CD14-positive monocyte (primary cell): Measurements from ENCODE around the gene P3H3. TPM values are rescaled to one million over a fixed set of nuclear protein-coding genes. Genes with fewer than 3 reads are reported as not detected.

ENCODE experiments used
- DNase-seq, 3 donors: peaks; one replicate each; pipeline ENCODE4 v3.0.0-alpha.2; 2011 to 2022
- H2AFZ ChIP-seq: 2 replicates; pipeline ENCODE4 v1.6.0; 2012; ENCODE audit warnings: mild to moderate bottlenecking, low read depth, low read length, inconsistent platforms; ENCODE audit not compliant: insufficient read depth, poor library complexity, severe bottlenecking
- H3K27ac ChIP-seq, 2 donors: 1 replicate in 1 of 2; 2 replicates in 1 of 2; pipeline ENCODE4 v1.5.1; 2012 to 2013; ENCODE audit warnings: low read length in 2 of 2, control low read depth in 1 of 2, inconsistent platforms in 1 of 2, low read depth in 1 of 2, mild to moderate bottlenecking in 1 of 2
- H3K27me3 ChIP-seq, 2 donors: one replicate each; pipeline versions ENCODE4 v1.6.0 to v1.6.1; 2011 to 2013; ENCODE audit warnings: low read length in 2 of 2; ENCODE audit not compliant: control insufficient read depth in 2 of 2, insufficient read depth in 2 of 2
- H3K36me3 ChIP-seq, 2 donors: replicated peaks in 1 of 2; 1 replicate in 1 of 2; 2 replicates in 1 of 2; pipeline versions ENCODE4 v1.5.1 to v1.6.1; 2012 to 2013; ENCODE audit warnings: low read length in 2 of 2, control low read depth in 1 of 2, inconsistent platforms in 1 of 2, mild to moderate bottlenecking in 1 of 2; ENCODE audit not compliant: insufficient read depth in 2 of 2, control insufficient read depth in 1 of 2
- H3K4me1 ChIP-seq, 2 donors: 1 replicate in 1 of 2; 2 replicates in 1 of 2; pipeline versions ENCODE4 v1.5.1 to v1.6.1; 2012 to 2013; ENCODE audit warnings: low read length in 2 of 2, control low read depth in 1 of 2, inconsistent platforms in 1 of 2, mild to moderate bottlenecking in 1 of 2, moderate library complexity in 1 of 2; ENCODE audit not compliant: insufficient read depth in 2 of 2, control insufficient read depth in 1 of 2
- H3K4me2 ChIP-seq: replicated peaks from 2 replicates; pipeline ENCODE3; 2012; ENCODE audit warnings: low read length, moderate library complexity, mild to moderate bottlenecking; ENCODE audit not compliant: poor library complexity, severe bottlenecking; ENCODE audit errors: extremely low read depth
- H3K4me3 ChIP-seq, 3 experiments: fragments of 200-600 bp in 1 of 3; sonication (generic) in 1 of 3; replicated peaks in 1 of 3; 1 replicate in 2 of 3; 2 replicates in 1 of 3; pipeline ENCODE4 v1.5.1; 2011 to 2013; ENCODE audit warnings: low read length in 3 of 3, mild to moderate bottlenecking in 3 of 3, control low read depth in 2 of 3, low read depth in 2 of 3, inconsistent platforms in 1 of 3, moderate library complexity in 1 of 3
- H3K79me2 ChIP-seq: 2 replicates; pipeline ENCODE4 v1.6.0; 2012; ENCODE audit warnings: mild to moderate bottlenecking, control low read depth, inconsistent platforms, low read length, moderate library complexity; ENCODE audit not compliant: insufficient read depth
- H3K9ac ChIP-seq: 2 replicates; pipeline ENCODE4 v1.6.0; 2017; ENCODE audit warnings: low read length, mild to moderate bottlenecking; ENCODE audit not compliant: insufficient read depth, poor library complexity, severe bottlenecking
- H3K9me3 ChIP-seq, 2 donors: replicated peaks in 1 of 2; 1 replicate in 1 of 2; 2 replicates in 1 of 2; pipeline versions ENCODE4 v1.5.1 to v1.6.1; 2012 to 2013; ENCODE audit warnings: low read length in 2 of 2, control low read depth in 1 of 2; ENCODE audit not compliant: control insufficient read depth in 1 of 2, insufficient read depth in 1 of 2
- H4K20me1 ChIP-seq: 2 replicates; pipeline ENCODE4 v1.6.0; 2012; ENCODE audit warnings: mild to moderate bottlenecking, low read length, control low read depth, moderate library complexity; ENCODE audit not compliant: insufficient read depth
- H3K27ac Mint-ChIP-seq, 7 donors: one replicate each; pipeline ENCODE4 v1.8.0; 2020; ENCODE audit warnings: mild to moderate bottlenecking in 7 of 7, mixed read lengths in 7 of 7, moderate library complexity in 6 of 7, inconsistent platforms in 2 of 7
- H3K27me3 Mint-ChIP-seq, 3 donors: one replicate each; pipeline ENCODE4 v1.8.0; 2021 to 2022; ENCODE audit warnings: low read depth in 3 of 3, mild to moderate bottlenecking in 3 of 3, mixed read lengths in 3 of 3, moderate library complexity in 3 of 3, inconsistent platforms in 1 of 3
- H3K36me3 Mint-ChIP-seq, 2 donors: one replicate each; pipeline ENCODE4 v1.8.0; 2020; ENCODE audit warnings: mixed read lengths in 2 of 2, inconsistent platforms in 1 of 2, mild to moderate bottlenecking in 1 of 2
- H3K4me1 Mint-ChIP-seq: one replicate; pipeline ENCODE4 v1.8.0; 2020; ENCODE audit warnings: mild to moderate bottlenecking, mixed read lengths
- H3K4me3 Mint-ChIP-seq, 2 donors: one replicate each; pipeline ENCODE4 v1.8.0; 2020; ENCODE audit warnings: mild to moderate bottlenecking in 2 of 2, mixed read lengths in 2 of 2, moderate library complexity in 1 of 2
- H3K9me3 Mint-ChIP-seq, 7 donors: one replicate each; pipeline ENCODE4 v1.8.0; 2020 to 2022; ENCODE audit warnings: mixed read lengths in 7 of 7, mild to moderate bottlenecking in 6 of 7, moderate library complexity in 6 of 7, inconsistent platforms in 2 of 7
- WGBS: methylation state at CpG from one replicate; pipeline ENCODE4 v1.1.5; 2013; ENCODE audit warnings: missing lambda C conversion rate; ENCODE audit not compliant: insufficient coverage; 5-methylcytosine and 5-hydroxymethylcytosine counted together
- intact Hi-C, 2 donors: fragments of 100-400 bp; cut with micrococcal nuclease; formaldehyde crosslinking; loops; one replicate each; pipeline versions ENCODE4 v1.15.0 to v1.15.1; 2023
- polyA plus RNA-seq, 3 donors: library from polyadenylated mRNA; depleted of rRNA in 1 of 3; unstranded in 2 of 3; stranded (reverse) in 1 of 3; fragments of 300-500 nt in 2 of 3; fragments of >200 nt in 1 of 3; fragmentation: Illumina TruSeq in 2 of 3; gene quantifications; 1 replicate in 2 of 3; 2 replicates in 1 of 3; pipeline ENCODE4 v1.2.3, GENCODE V29; 2012 to 2021
- TF ChIP-seq, protein P1 (sequence below): fragments of 200-600 bp; IDR thresholded peaks from one replicate; pipeline ENCODE4 v1.8.0; 2022; ENCODE audit warnings: antibody characterized with exemption, mild to moderate bottlenecking

P3H3 gene
- polyA plus RNA-seq, 3 donors: 0.56 TPM; not detected in 2

DNA sequence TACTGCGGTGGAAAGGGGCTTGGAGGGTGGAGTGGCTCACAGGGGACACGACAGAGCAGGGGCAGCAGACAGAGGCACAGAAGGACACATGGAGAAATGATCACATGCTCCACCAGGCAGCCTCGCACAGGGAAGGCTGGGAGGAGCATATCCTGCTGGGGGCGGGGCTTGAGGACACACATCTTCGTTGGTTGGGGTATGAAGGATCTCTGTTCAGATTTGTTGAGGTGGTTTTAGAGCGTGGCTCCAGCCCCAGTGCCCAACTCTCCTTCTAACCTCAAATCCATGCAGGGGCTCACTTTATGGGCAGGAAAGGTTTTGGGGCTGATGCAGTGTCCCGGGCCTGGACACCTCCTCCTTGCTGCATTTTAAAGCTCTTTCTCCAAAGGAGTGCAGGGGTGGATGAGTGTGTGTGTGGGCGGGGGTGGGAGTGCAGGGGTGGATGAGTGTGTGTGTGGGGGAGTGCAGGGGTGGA lies 733 bp upstream of the P3H3 start:
- Mint-ChIP-seq H3K4me3 (peak overlapping the region; percentile 63 to 84), H3K27me3 (peaks cover 54 to 75% (median 58%) of the 10 kb centered on the region in 3 donors), H3K4me1 (peaks cover 33% of the 10 kb centered on the region), H3K9me3 (peaks cover 0 to 12% (median 8%) of the 10 kb centered on the region in 7 donors), H3K27ac (no peak overlapping the region), H3K36me3 (peaks cover 16 to 26% of the 10 kb centered on the region in 2 donors)
- Histone ChIP-seq H3K79me2 (no peaks in the 10 kb centered on the region), H3K27ac (no peak overlapping the region), H4K20me1 (peaks cover 29% of the 10 kb centered on the region), H3K4me3 (no peak overlapping the region), H3K9me3 (peaks cover 0 to 6% of the 10 kb centered on the region in 2 donors), H3K36me3 (no peaks in the 10 kb centered on the region), H2AFZ (no peak overlapping the region), H3K4me2 (peak overlapping the region; percentile 22), H3K4me1 (peaks cover 15 to 40% of the 10 kb centered on the region in 2 donors), H3K27me3 (peaks cover 12 to 50% of the 10 kb centered on the region in 2 donors), H3K9ac (no peak overlapping the region)
- TF ChIP-seq, protein P1, sequence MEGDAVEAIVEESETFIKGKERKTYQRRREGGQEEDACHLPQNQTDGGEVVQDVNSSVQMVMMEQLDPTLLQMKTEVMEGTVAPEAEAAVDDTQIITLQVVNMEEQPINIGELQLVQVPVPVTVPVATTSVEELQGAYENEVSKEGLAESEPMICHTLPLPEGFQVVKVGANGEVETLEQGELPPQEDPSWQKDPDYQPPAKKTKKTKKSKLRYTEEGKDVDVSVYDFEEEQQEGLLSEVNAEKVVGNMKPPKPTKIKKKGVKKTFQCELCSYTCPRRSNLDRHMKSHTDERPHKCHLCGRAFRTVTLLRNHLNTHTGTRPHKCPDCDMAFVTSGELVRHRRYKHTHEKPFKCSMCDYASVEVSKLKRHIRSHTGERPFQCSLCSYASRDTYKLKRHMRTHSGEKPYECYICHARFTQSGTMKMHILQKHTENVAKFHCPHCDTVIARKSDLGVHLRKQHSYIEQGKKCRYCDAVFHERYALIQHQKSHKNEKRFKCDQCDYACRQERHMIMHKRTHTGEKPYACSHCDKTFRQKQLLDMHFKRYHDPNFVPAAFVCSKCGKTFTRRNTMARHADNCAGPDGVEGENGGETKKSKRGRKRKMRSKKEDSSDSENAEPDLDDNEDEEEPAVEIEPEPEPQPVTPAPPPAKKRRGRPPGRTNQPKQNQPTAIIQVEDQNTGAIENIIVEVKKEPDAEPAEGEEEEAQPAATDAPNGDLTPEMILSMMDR: no peak
- intact Hi-C loops: loop anchor here (5.0 kb wide), 3 partner anchors 35 to 205 kb away; no protein-coding TSS in a partner anchor
- 8% methylated on average over 2 of the region's 8 CpGs for whole genome bisulfite sequencing
- DNase-seq: no peak

DNA sequence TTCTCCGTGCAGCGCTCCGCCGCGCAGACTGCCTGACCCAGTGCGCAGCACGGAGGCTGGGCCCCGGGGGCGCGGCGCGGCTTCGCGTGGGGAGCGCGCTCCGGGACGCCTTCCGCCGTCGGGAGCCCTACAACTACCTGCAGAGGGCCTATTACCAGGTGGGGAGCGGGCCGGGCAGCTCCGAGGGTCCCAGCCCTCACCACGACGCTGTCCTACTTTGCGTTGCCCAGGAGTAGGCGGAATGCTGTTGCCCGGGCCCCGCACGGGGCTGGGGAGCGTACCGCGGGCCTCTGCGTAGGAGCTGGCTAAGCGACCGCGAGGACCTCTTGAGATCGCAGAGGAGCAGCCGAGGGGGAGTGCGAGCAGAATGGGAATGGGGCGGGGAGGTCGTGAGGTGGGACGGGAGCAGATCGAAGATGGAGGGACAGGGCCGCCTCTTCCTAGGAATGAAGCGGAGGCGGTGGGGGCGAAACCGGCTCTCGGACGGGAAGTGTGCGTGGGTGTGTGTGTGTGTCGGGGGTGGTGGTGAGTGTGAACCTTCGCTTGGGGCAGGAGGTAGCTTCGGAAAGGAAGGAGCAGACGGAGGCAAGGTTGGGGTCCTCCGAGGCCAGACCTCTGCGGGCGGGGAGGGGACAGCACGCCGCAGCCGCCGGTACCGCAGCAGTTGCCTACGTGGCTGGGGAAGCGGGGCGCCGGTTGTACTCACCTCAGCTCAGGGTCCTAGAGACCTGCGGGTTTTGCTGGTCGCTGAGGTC lies 751 bp downstream of the P3H3 start:
- H3K27ac ChIP-seq: no peak overlapping the region
- DNase-seq: peak in 1 of 3 donors; percentile 12
- no peaks in the 10 kb centered on the region for H3K36me3 ChIP-seq
- H3K9ac ChIP-seq: peak overlapping the region; percentile 53
- peaks cover 12 to 49% of the 10 kb centered on the region in 2 donors for H3K27me3 ChIP-seq
- H3K4me2 ChIP-seq: peak overlapping the region; percentile 98
- Mint-ChIP-seq H3K27me3 (peaks cover 49 to 69% (median 54%) of the 10 kb centered on the region in 3 donors), H3K9me3 (peaks cover 0 to 12% (median 8%) of the 10 kb centered on the region in 7 donors), H3K36me3 (peaks cover 15 to 26% of the 10 kb centered on the region in 2 donors), H3K27ac (peak overlapping the region in 2 of 7 donors; percentile 40 to 63), H3K4me1 (peaks cover 24% of the 10 kb centered on the region), H3K4me3 (peak overlapping the region; percentile 84 to 95)
- H3K4me3 ChIP-seq: peak overlapping the region; percentile 33 to 82 (median 48)
- peak overlapping the region; percentile 85 for H2AFZ ChIP-seq
- peaks cover 0 to 6% of the 10 kb centered on the region in 2 donors for H3K9me3 ChIP-seq
- peaks cover 15 to 30% of the 10 kb centered on the region in 2 donors for H3K4me1 ChIP-seq
- H4K20me1 ChIP-seq: peaks cover 24% of the 10 kb centered on the region
- WGBS: under 1% methylated on average over 68 of the region's 71 CpGs
- TF ChIP-seq, protein P1: no peak
- H3K79me2 ChIP-seq: no peaks in the 10 kb centered on the region
- intact Hi-C loops: loop anchor here (5.0 kb wide), 3 partner anchors 37 to 207 kb away; no protein-coding TSS in a partner anchor
